H1 (cell line): ENCODE results near the gene KIAA0586. TPM values are rescaled to one million over a fixed set of nuclear protein-coding genes. Genes with fewer than 3 reads are reported as not detected.

Experiments used
- CTCF ChIA-PET: fragments of 300-600 bp; sonication (Branson Sonifier 250); formaldehyde crosslinking; loops from one replicate; lab custom pipeline; 2021; ENCODE audit not compliant: partially characterized antibody; lab: Charles Lee
- POLR2A ChIA-PET: fragments of 300-600 bp; sonication (Branson Sonifier 250); formaldehyde crosslinking; loops from one replicate; lab custom pipeline; 2021; ENCODE audit warnings: inconsistent platforms; ENCODE audit not compliant: partially characterized antibody; lab: Charles Lee
- DNase-seq, 2 experiments: peaks; one replicate each; pipeline versions ENCODE4 v3.0.0 to v3.0.0-alpha.2; 2010 to 2022; ENCODE audit warnings: low spot score in 2 of 2, low read depth in 1 of 2, mixed read lengths in 1 of 2
- FAIRE-seq: peaks from 2 replicates; lab custom pipeline; 2011; peaks lifted over from hg19 to GRCh38; lab: Jason Lieb, UNC
- H2AFZ ChIP-seq: 2 replicates; pipeline ENCODE4 v1.8.1; 2012; ENCODE audit warnings: low read length, inconsistent platforms
- H2AK5ac ChIP-seq: 2 replicates; pipeline ENCODE4 v1.6.1; 2013; ENCODE audit warnings: low read depth, low read length
- H2BK120ac ChIP-seq: replicated peaks from 2 replicates; pipeline ENCODE3; 2013; ENCODE audit warnings: low read depth, low read length, inconsistent platforms
- H2BK12ac ChIP-seq: 2 replicates; pipeline ENCODE4 v1.6.1; 2013; ENCODE audit warnings: low read depth, low read length
- H2BK15ac ChIP-seq: 2 replicates; pipeline ENCODE4 v1.6.1; 2013; ENCODE audit warnings: low read length
- H2BK20ac ChIP-seq: 2 replicates; pipeline ENCODE4 v1.6.1; 2013; ENCODE audit warnings: low read length
- H2BK5ac ChIP-seq: 2 replicates; pipeline ENCODE4 v1.6.1; 2013; ENCODE audit warnings: low read depth, low read length
- H3K14ac ChIP-seq: 2 replicates; pipeline ENCODE4 v1.6.1; 2013; ENCODE audit warnings: inconsistent platforms; ENCODE audit not compliant: insufficient read length
- H3K18ac ChIP-seq: 2 replicates; pipeline ENCODE4 v1.6.1; 2013; ENCODE audit warnings: low read length; ENCODE audit errors: extremely low read depth
- H3K23ac ChIP-seq: 2 replicates; pipeline ENCODE4 v1.6.1; 2013; ENCODE audit warnings: inconsistent platforms; ENCODE audit not compliant: insufficient read length
- H3K23me2 ChIP-seq: 2 replicates; pipeline ENCODE4 v1.6.1; 2013; ENCODE audit warnings: low read depth, low read length
- H3K27ac ChIP-seq: 2 replicates; pipeline ENCODE4 v1.6.1; 2011; ENCODE audit warnings: low read depth, low read length, inconsistent platforms
- H3K27me3 ChIP-seq, 4 experiments: replicated peaks in 1 of 4; 1 replicate in 1 of 4; 2 replicates in 3 of 4; pipeline versions ENCODE4 v1.6.1 to v1.8.1; 2011 to 2013; ENCODE audit warnings: low read length in 3 of 4, mild to moderate bottlenecking in 3 of 4, inconsistent platforms in 2 of 4, mixed read lengths in 2 of 4, moderate library complexity in 1 of 4; ENCODE audit not compliant: control insufficient read depth in 3 of 4, insufficient read depth in 3 of 4; ENCODE audit errors: extremely low read depth in 1 of 4
- H3K36me3 ChIP-seq, 4 experiments: 2 replicates each; pipeline versions ENCODE4 v1.6.1 to v1.8.1; 2011 to 2013; ENCODE audit warnings: mild to moderate bottlenecking in 4 of 4, low read length in 3 of 4, moderate library complexity in 2 of 4, control low read depth in 1 of 4, inconsistent platforms in 1 of 4; ENCODE audit not compliant: insufficient read depth in 4 of 4, control insufficient read depth in 2 of 4
- H3K4ac ChIP-seq: replicated peaks from 2 replicates; pipeline ENCODE3; 2013; ENCODE audit warnings: low read length, low read depth, mixed read lengths, inconsistent platforms; ENCODE audit not compliant: insufficient read length
- H3K4me1 ChIP-seq, 4 experiments: replicated peaks in 1 of 4; 1 replicate in 1 of 4; 2 replicates in 3 of 4; pipeline versions ENCODE4 v1.6.1 to v1.8.1; 2011 to 2013; ENCODE audit warnings: low read length in 3 of 4, inconsistent platforms in 2 of 4, mixed read lengths in 1 of 4; ENCODE audit not compliant: insufficient read depth in 4 of 4, control insufficient read depth in 3 of 4
- H3K4me2 ChIP-seq, 2 experiments: 2 replicates each; pipeline versions ENCODE4 v1.6.1 to v1.8.1; 2011 to 2013; ENCODE audit warnings: low read depth in 2 of 2, low read length in 2 of 2, control low read depth in 1 of 2, inconsistent platforms in 1 of 2, mild to moderate bottlenecking in 1 of 2; ENCODE audit not compliant: insufficient read depth in 1 of 2
- H3K4me3 ChIP-seq, 4 experiments: fragments of 200-600, 300-600 bp in 1 of 4; sonication (generic), shearing (Covaris generic), sonication (Bioruptor Twin) in 1 of 4; 2 replicates each; pipeline versions ENCODE4 v1.5.1 to v1.8.1; 2011 to 2016; ENCODE audit warnings: low read length in 4 of 4, low read depth in 3 of 4, control low read depth in 2 of 4, inconsistent platforms in 2 of 4, mild to moderate bottlenecking in 2 of 4, mixed read lengths in 1 of 4, moderate library complexity in 1 of 4; ENCODE audit not compliant: insufficient read depth in 2 of 4; ENCODE audit errors: extremely low read depth in 1 of 4
- H3K56ac ChIP-seq: replicated peaks from 2 replicates; pipeline ENCODE3; 2013; ENCODE audit warnings: low read depth, mild to moderate bottlenecking, mixed read lengths, low read length, inconsistent platforms; ENCODE audit not compliant: insufficient read length
- H3K79me1 ChIP-seq: 2 replicates; pipeline ENCODE4 v1.6.1; 2013; ENCODE audit warnings: low read depth, low read length, control low read depth
- H3K79me2 ChIP-seq, 2 experiments: 2 replicates each; pipeline versions ENCODE4 v1.6.1 to v1.8.1; 2012 to 2013; ENCODE audit warnings: low read length in 2 of 2, mild to moderate bottlenecking in 2 of 2, inconsistent platforms in 1 of 2; ENCODE audit not compliant: insufficient read depth in 2 of 2, control insufficient read depth in 1 of 2
- H3K9ac ChIP-seq, 4 experiments: replicated peaks in 1 of 4; 1 replicate in 1 of 4; 2 replicates in 3 of 4; pipeline versions ENCODE4 v1.6.1 to v1.8.1; 2011 to 2013; ENCODE audit warnings: low read depth in 3 of 4, low read length in 3 of 4, control low read depth in 2 of 4, mild to moderate bottlenecking in 2 of 4, moderate library complexity in 2 of 4, inconsistent platforms in 1 of 4; ENCODE audit errors: extremely low read depth in 1 of 4
- H3K9me3 ChIP-seq, 2 experiments: 2 replicates each; pipeline versions ENCODE4 v1.6.1 to v1.8.1; 2012 to 2013; ENCODE audit warnings: mild to moderate bottlenecking in 2 of 2, moderate library complexity in 2 of 2, control low read depth in 1 of 2, inconsistent platforms in 1 of 2, low read depth in 1 of 2, low read length in 1 of 2, mixed read lengths in 1 of 2; ENCODE audit not compliant: insufficient read depth in 2 of 2
- H4K20me1 ChIP-seq, 2 experiments: replicated peaks in 1 of 2; 2 replicates each; pipeline versions ENCODE3 to v1.8.1; 2011 to 2013; ENCODE audit warnings: inconsistent platforms in 2 of 2, low read length in 2 of 2, mild to moderate bottlenecking in 1 of 2; ENCODE audit not compliant: insufficient read depth in 2 of 2, control insufficient read depth in 1 of 2
- H4K5ac ChIP-seq: 2 replicates; pipeline ENCODE4 v1.6.1; 2013; ENCODE audit warnings: low read length, low read depth, mixed read lengths, inconsistent platforms; ENCODE audit not compliant: insufficient read length
- H4K8ac ChIP-seq: 2 replicates; pipeline ENCODE4 v1.8.0; 2013; ENCODE audit warnings: mild to moderate bottlenecking, moderate library complexity, low read length, inconsistent platforms; ENCODE audit not compliant: insufficient read depth; ENCODE audit errors: extremely low read depth
- H4K91ac ChIP-seq: replicated peaks from 2 replicates; pipeline ENCODE3; 2013; ENCODE audit warnings: low read length, mixed read lengths, inconsistent platforms; ENCODE audit not compliant: insufficient read length
- CTCF ChIP-seq, 3 experiments: IDR thresholded peaks; 1 replicate in 2 of 3; 2 replicates in 1 of 3; pipeline versions ENCODE4 v1.5.1 to v1.6.1; 2011; ENCODE audit warnings: low read length in 3 of 3, mild to moderate bottlenecking in 3 of 3, inconsistent platforms in 2 of 3, low read depth in 1 of 3, moderate library complexity in 1 of 3; ENCODE audit not compliant: insufficient read depth in 1 of 3; ENCODE audit errors: control extremely low read depth in 1 of 3
- RAD21 ChIP-seq, 2 experiments: IDR thresholded peaks in 1 of 2; conservative IDR thresholded peaks in 1 of 2; 2 replicates each; pipeline ENCODE4 v1.6.1; 2011; ENCODE audit warnings: low read depth in 2 of 2, low read length in 2 of 2, improper control_type of control experiment in 1 of 2, inconsistent platforms in 1 of 2, mild to moderate bottlenecking in 1 of 2, moderate library complexity in 1 of 2
- TAF7 ChIP-seq: optimal IDR thresholded peaks from 2 replicates; pipeline ENCODE3; 2011; ENCODE audit warnings: low read depth, mild to moderate bottlenecking, inconsistent platforms, low read length, moderate library complexity, borderline replicate concordance
- WGBS, 2 experiments: shearing (Covaris generic) in 1 of 2; methylation state at CpG; one replicate each; pipeline versions ENCODE4 v1.1.6 to v1.1.7; 2013 to 2015; ENCODE audit warnings: low lambda C conversion rate in 2 of 2, mixed read lengths in 2 of 2, inconsistent platforms in 1 of 2, low coverage in 1 of 2, missing lambda C conversion rate in 1 of 2; ENCODE audit not compliant: insufficient replicate concordance in 2 of 2, insufficient coverage in 1 of 2, insufficient read length in 1 of 2; ENCODE audit errors: extremely low coverage in 1 of 2, missing lambda C conversion rate in 1 of 2; 5-methylcytosine and 5-hydroxymethylcytosine counted together
- polyA plus RNA-seq, 7 experiments: library from polyadenylated mRNA; depleted of rRNA in 3 of 7; stranded (reverse) in 5 of 7; unstranded in 2 of 7; fragments of >200 nt in 5 of 7; fragments of 200-250 nt in 2 of 7; gene quantifications; 1 replicate in 5 of 7; 2 replicates in 1 of 7; 4 replicates in 1 of 7; pipeline versions ENCODE4 v1.2.1 to v1.2.3, GENCODE V29; 2011 to 2013; ENCODE audit warnings: missing spikeins in 2 of 7, mixed read lengths in 2 of 7
- total RNA-seq: library from RNA; stranded (reverse); fragmentation: NEBNext Ultra II Directional; extraction: Animal tissue kit (Norgen Biotek cat#: 25700); gene quantifications from 2 replicates; pipeline ENCODE4 v1.2.1, GENCODE V29; 2021

KIAA0586 gene
- total and polyA plus RNA-seq, 2 of the 8 experiments (the other 6 are each of a cell fraction or from before 2014, with no cell fraction given): 7.2 to 24.8 TPM

- Histone ChIP-seq H2BK5ac (no peak overlapping the region), H3K27me3 (no peaks in the 10 kb centered on the region), H3K4me3 (no peak overlapping the region), H3K23me2 (no peaks in the 10 kb centered on the region), H3K56ac (no peak overlapping the region), H4K5ac (no peak overlapping the region), H2BK20ac (no peak overlapping the region), H2AK5ac (no peak overlapping the region), H3K9me3 (no peaks in the 10 kb centered on the region), H2BK120ac (no peak overlapping the region), H2BK12ac (no peak overlapping the region), H3K79me2 (no peaks in the 10 kb centered on the region), H3K4ac (no peak overlapping the region), H3K14ac (no peak overlapping the region), H4K91ac (no peak overlapping the region), H2AFZ (no peak overlapping the region), H3K9ac (no peak overlapping the region), H3K4me1 (no peaks in the 10 kb centered on the region), H3K27ac (no peak overlapping the region), H4K20me1 (no peaks in the 10 kb centered on the region), H3K4me2 (no peak overlapping the region), H2BK15ac (no peak overlapping the region), H3K36me3 (no peaks in the 10 kb centered on the region), H3K79me1 (no peaks in the 10 kb centered on the region), H3K18ac (no peak overlapping the region), H3K23ac (no peak overlapping the region), H4K8ac (no peak overlapping the region)
- FAIRE-seq (peak; percentile 58), DNase-seq (no peak)
- POLR2A ChIA-PET: no interaction called here
- 77% methylated on average over 2 of the region's 2 CpGs; no CpG with 5 or more reads in 1 of the 2 experiments for WGBS, 2 experiments
- CTCF ChIA-PET: interaction anchor here (0.6 to 3.9 kb wide), 19 partner anchors 9 to 492 kb away, joined by 3 to 33 read pairs (median 4); no protein-coding TSS in a partner anchor
- TF ChIP-seq TAF7 (no peak), RAD21 (IDR thresholded peaks at IDR 0.05 in 1 of 2, conservative IDR thresholded peaks at IDR 0.05 in 1 of 2; ENCODE audit: low read depth in 2 of 2, low read length in 2 of 2) (peak; percentile 64 to 73), CTCF (IDR thresholded peaks at IDR 0.05; ENCODE audit: control extremely low read depth in 1 of 3, insufficient read depth in 1 of 3, low read depth in 1 of 3, low read length in 3 of 3) (peak in 2 of 3 experiments; percentile 60 to 64; a peak in 3 of 4 replicates)
These were observed 147.1 kb downstream of the KIAA0586 start for GRCh38 chr14:58574623-58575022.
